AG04450 (cell line): ENCODE data around the gene RPTOR. TPM values are rescaled to one million over a fixed set of nuclear protein-coding genes. Genes with fewer than 3 reads are reported as not detected.

Experiments used
- CTCF ChIA-PET: fragments of 300-600, 350-600 bp; formaldehyde crosslinking; extraction: SDS; loops from one replicate; lab custom pipeline; 2022; ENCODE audit warnings: antibody characterized with exemption, inconsistent platforms; lab: Charles Lee
- POLR2A ChIA-PET: fragments of 350-600 bp; formaldehyde crosslinking; extraction: SDS; loops from one replicate; lab custom pipeline; 2021; ENCODE audit warnings: antibody characterized with exemption, inconsistent platforms; lab: Yijun Ruan, JAX
- DNase-seq: peaks from one replicate; pipeline ENCODE4 v3.0.0-alpha.2; 2011; ENCODE audit warnings: low read depth, low spot score
- H3K27ac ChIP-seq: one replicate; pipeline ENCODE4 v1.5.1; 2012; ENCODE audit warnings: low read depth, low read length, control low read depth
- H3K27me3 ChIP-seq: one replicate; pipeline ENCODE4 v1.6.0; 2012; ENCODE audit warnings: low read length; ENCODE audit not compliant: control insufficient read depth, insufficient read depth
- H3K4me3 ChIP-seq: 2 replicates; pipeline ENCODE4 v1.5.1; 2011; ENCODE audit warnings: mild to moderate bottlenecking, low read depth, low read length, control low read depth
- H3K9me3 ChIP-seq: 2 replicates; pipeline ENCODE4 v1.5.1; 2012; ENCODE audit warnings: low read length; ENCODE audit not compliant: control insufficient read depth, insufficient read depth
- CTCF ChIP-seq: IDR thresholded peaks from 2 replicates; pipeline ENCODE4 v1.5.1; 2011; ENCODE audit warnings: low read depth, low read length, control low read depth, inconsistent platforms
- polyA plus RNA-seq: library from polyadenylated mRNA; depleted of rRNA; stranded (reverse); fragments of >200 nt; gene quantifications from 2 replicates; pipeline ENCODE4 v1.2.3, GENCODE V29; 2011

Gene RPTOR
- polyA plus RNA-seq, 1 experiment: 6.2 TPM

- CTCF ChIA-PET: interaction anchor here (0.6 to 3.4 kb wide), 2 partner anchors 71 to 111 kb away, joined by 3 to 27 read pairs; no protein-coding TSS in a partner anchor
- no peak for TF ChIP-seq CTCF
Observed at GRCh38 chr17:80986816-80987475, 442.3 kb downstream of the RPTOR start.

GRCh38 chr17:80987941-80988461, 443.4 kb downstream of the RPTOR start:
- Histone ChIP-seq H3K27me3 (no peaks in the 10 kb centered on the region), H3K4me3 (no peak overlapping the region), H3K9me3 (no peaks in the 10 kb centered on the region), H3K27ac (no peak overlapping the region)
- no peak for DNase-seq
- TF ChIP-seq CTCF: no peak
- CTCF ChIA-PET: interaction anchor here (0.6 to 4.4 kb wide), 3 partner anchors 110 to 401 kb away, joined by 3 to 36 read pairs (median 27); no protein-coding TSS in a partner anchor
- POLR2A ChIA-PET: interaction anchor here (0.7 kb wide), 1 partner anchor 50 kb away, joined by 3 read pairs; no protein-coding TSS in a partner anchor

More at GRCh38 chr17:80986816-80987475, 442.3 kb downstream of the RPTOR start:
- no peak overlapping the region for H3K27ac ChIP-seq
- no peaks in the 10 kb centered on the region; the same call in 1 of the 2 replicates for H3K9me3 ChIP-seq
- H3K27me3 ChIP-seq: no peaks in the 10 kb centered on the region
- DNase-seq: no peak
- POLR2A ChIA-PET: no interaction called here
- no peak overlapping the region for H3K4me3 ChIP-seq

GRCh38 chr17:80989586-80989913, 444.9 kb downstream of the RPTOR start:
- POLR2A ChIA-PET: no interaction called here

GRCh38 chr17:80990921-80991644, 446.4 kb downstream of the RPTOR start:
- POLR2A ChIA-PET: interaction anchor here (0.6 kb wide), 1 partner anchor 139 kb away, joined by 3 read pairs; no protein-coding TSS in a partner anchor
- H3K27ac ChIP-seq: no peak overlapping the region

More at GRCh38 chr17:80989586-80989913, 444.9 kb downstream of the RPTOR start:
- DNase-seq: no peak
- no peak for TF ChIP-seq CTCF
- no peak overlapping the region for H3K4me3 ChIP-seq
- no peaks in the 10 kb centered on the region for H3K27me3 ChIP-seq
- no peak overlapping the region for H3K27ac ChIP-seq
- CTCF ChIA-PET: interaction anchor here (0.6 to 4.4 kb wide), 6 partner anchors 15 to 212 kb away, joined by 3 to 36 read pairs (median 3); no protein-coding TSS in a partner anchor
- H3K9me3 ChIP-seq: no peaks in the 10 kb centered on the region

More at GRCh38 chr17:80990921-80991644, 446.4 kb downstream of the RPTOR start:
- Histone ChIP-seq H3K27me3 (no peaks in the 10 kb centered on the region), H3K9me3 (no peaks in the 10 kb centered on the region), H3K4me3 (peak overlapping the region; percentile 70)
- CTCF ChIA-PET: interaction anchor here (4.4 kb wide), 1 partner anchor 112 kb away, joined by 36 read pairs; no protein-coding TSS in a partner anchor
- no peak for DNase-seq
- TF ChIP-seq CTCF: no peak
